Testis (tissue), 3 donors: ENCODE data around the gene SLC12A2. TPM values are rescaled to one million over a fixed set of nuclear protein-coding genes. Genes with fewer than 3 reads are reported as not detected.

ENCODE experiments used
- DNase-seq: peaks from one replicate; pipeline ENCODE4 v3.0.0-alpha.2; 2019
- H3K27ac ChIP-seq, 2 donors: fragments of 200-600 bp; sonication (generic); one replicate each; pipeline ENCODE4 v1.5.1; 2019
- H3K27me3 ChIP-seq: fragments of 200-600 bp; sonication (generic); one replicate; pipeline ENCODE4 v1.5.1; 2019
- H3K36me3 ChIP-seq: fragments of 200-600 bp; sonication (generic); one replicate; pipeline ENCODE4 v1.5.1; 2017; ENCODE audit warnings: low read depth; ENCODE audit errors: missing control alignments
- H3K4me1 ChIP-seq: fragments of 200-600 bp; sonication (generic); one replicate; pipeline ENCODE4 v1.5.1; 2019
- H3K4me3 ChIP-seq, 2 donors: fragments of 200-600 bp; sonication (generic); one replicate each; pipeline ENCODE4 v1.5.1; 2017 to 2019
- H3K9me3 ChIP-seq: fragments of 200-600 bp; sonication (generic); one replicate; pipeline ENCODE4 v1.5.1; 2017
- POLR2A ChIP-seq: fragments of 450-650 bp; IDR thresholded peaks from one replicate; pipeline ENCODE4 v1.6.1; 2017; ENCODE audit warnings: antibody characterized with exemption, mild to moderate bottlenecking, moderate library complexity
- WGBS, 2 donors: methylation state at CpG; one replicate each; pipeline ENCODE4 v1.1.5; 2018; 5-methylcytosine and 5-hydroxymethylcytosine counted together
- intact Hi-C: fragments of 100-400 bp; cut with DNase I; formaldehyde crosslinking; loops from one replicate; pipeline ENCODE4 v1.15.1; 2023; ENCODE audit warnings: low total_unique reads
- polyA plus RNA-seq: library from polyadenylated mRNA; stranded (reverse); fragments of 350-450 nt; fragmentation: Illumina TruSeq; extraction: RNeasy Lipid Tissue Mini Kit (QIAGEN cat#74804); gene quantifications from one replicate; pipeline ENCODE4 v1.2.3, GENCODE V29; 2014; ENCODE audit warnings: low read depth, low replicate concordance; ENCODE audit not compliant: insufficient read depth
- total RNA-seq, 2 donors: library from RNA; depleted of rRNA; stranded (reverse); fragments of >200 nt; gene quantifications; one replicate each; pipeline ENCODE4 v1.2.3, GENCODE V29; 2016
- TF ChIP-seq, protein P1 (sequence below), 3 experiments: fragments of 450-650 bp in 2 of 3; fragments of 200-600 bp in 1 of 3; sonication (generic) in 1 of 3; IDR thresholded peaks; one replicate each; pipeline ENCODE4 v1.5.1; 2016 to 2019; ENCODE audit warnings: antibody characterized with exemption in 3 of 3, mild to moderate bottlenecking in 2 of 3, moderate library complexity in 1 of 3

The SLC12A2 gene
- total and polyA plus RNA-seq, 3 donors from 2014 or later, result 27.8 to 40.3 (median 33.0) TPM

DNA sequence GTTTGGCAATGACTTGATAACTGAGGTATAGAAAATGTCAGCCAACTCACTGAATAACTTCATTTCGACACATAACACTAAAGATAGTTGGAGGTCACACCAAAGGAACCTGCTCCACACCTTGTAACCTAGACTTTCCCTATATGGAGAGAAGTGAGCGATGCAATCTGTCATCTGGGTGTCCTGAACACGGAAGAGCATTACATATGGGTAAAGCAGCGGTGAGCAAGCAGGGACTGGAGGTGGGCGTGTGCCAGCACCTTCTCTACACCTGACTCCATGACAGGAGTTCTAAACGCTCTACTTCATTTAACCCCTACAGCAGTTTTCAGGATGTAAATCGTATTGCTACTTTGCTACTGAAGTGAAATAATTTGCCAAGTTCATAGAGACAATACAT lies 152.8 kb downstream of the SLC12A2 start:
- intact Hi-C loops, result no loop called here
- no peaks in the 10 kb centered on the region for H3K4me1 ChIP-seq
- no peaks in the 10 kb centered on the region for H3K9me3 ChIP-seq
- no peak for DNase-seq
- WGBS, 2 donors, result 86 to 95% methylated on average over 7 of the region's 7 CpGs
- H3K27me3 ChIP-seq, result no peaks in the 10 kb centered on the region
- H3K27ac ChIP-seq, result no peak overlapping the region
- no peaks in the 10 kb centered on the region for H3K36me3 ChIP-seq
- TF ChIP-seq, protein P1, sequence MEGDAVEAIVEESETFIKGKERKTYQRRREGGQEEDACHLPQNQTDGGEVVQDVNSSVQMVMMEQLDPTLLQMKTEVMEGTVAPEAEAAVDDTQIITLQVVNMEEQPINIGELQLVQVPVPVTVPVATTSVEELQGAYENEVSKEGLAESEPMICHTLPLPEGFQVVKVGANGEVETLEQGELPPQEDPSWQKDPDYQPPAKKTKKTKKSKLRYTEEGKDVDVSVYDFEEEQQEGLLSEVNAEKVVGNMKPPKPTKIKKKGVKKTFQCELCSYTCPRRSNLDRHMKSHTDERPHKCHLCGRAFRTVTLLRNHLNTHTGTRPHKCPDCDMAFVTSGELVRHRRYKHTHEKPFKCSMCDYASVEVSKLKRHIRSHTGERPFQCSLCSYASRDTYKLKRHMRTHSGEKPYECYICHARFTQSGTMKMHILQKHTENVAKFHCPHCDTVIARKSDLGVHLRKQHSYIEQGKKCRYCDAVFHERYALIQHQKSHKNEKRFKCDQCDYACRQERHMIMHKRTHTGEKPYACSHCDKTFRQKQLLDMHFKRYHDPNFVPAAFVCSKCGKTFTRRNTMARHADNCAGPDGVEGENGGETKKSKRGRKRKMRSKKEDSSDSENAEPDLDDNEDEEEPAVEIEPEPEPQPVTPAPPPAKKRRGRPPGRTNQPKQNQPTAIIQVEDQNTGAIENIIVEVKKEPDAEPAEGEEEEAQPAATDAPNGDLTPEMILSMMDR (IDR thresholded peaks at IDR 0.05), result no peak
- no peak for TF ChIP-seq POLR2A
- H3K4me3 ChIP-seq, result no peak overlapping the region

- no peaks in the 10 kb centered on the region for H3K27me3 ChIP-seq
- intact Hi-C loops, result no loop called here
- WGBS, 2 donors, result 68 to 74% methylated on average over 2 of the region's 2 CpGs
Observed at GRCh38 chr5:128237000-128237399, 153.4 kb downstream of the SLC12A2 start.

GRCh38 chr5:128237546-128237945 lies 154.0 kb downstream of the SLC12A2 start:
- Histone ChIP-seq H3K36me3 (no peaks in the 10 kb centered on the region), H3K4me1 (no peaks in the 10 kb centered on the region), H3K4me3 (no peak overlapping the region), H3K9me3 (no peaks in the 10 kb centered on the region), H3K27ac (no peak overlapping the region), H3K27me3 (no peaks in the 10 kb centered on the region)
- TF ChIP-seq POLR2A, result no peak
- TF ChIP-seq, protein P1 (IDR thresholded peaks at IDR 0.05), result no peak
- WGBS, 2 donors, result 44 to 52% methylated on average over 8 of the region's 8 CpGs
- intact Hi-C loops, result no loop called here
- DNase-seq, result no peak

More at GRCh38 chr5:128237000-128237399, 153.4 kb downstream of the SLC12A2 start:
- Histone ChIP-seq H3K9me3 (no peaks in the 10 kb centered on the region), H3K4me1 (no peaks in the 10 kb centered on the region), H3K27ac (no peak overlapping the region), H3K36me3 (no peaks in the 10 kb centered on the region), H3K4me3 (no peak overlapping the region)
- TF ChIP-seq, protein P1 (IDR thresholded peaks at IDR 0.05), result no peak
- no peak for TF ChIP-seq POLR2A
- no peak for DNase-seq
